RWPE2 (cell line): ENCODE results near the gene SRP19.
"Not testable (repeated sequence)": the region's sequence is repeated elsewhere in the genome, so short reads cannot be mapped to it uniquely, and the experiment has no call there.

Source experiments
- ATAC-seq: fragments of 200-7000 bp; cut with Tn5 transposase; 3 replicates; pipeline ENCODE4 v1.9.1; 2021; ENCODE audit warnings: low read depth
- DNase-seq: peaks from one replicate; pipeline ENCODE4 v3.0.0-alpha.2; 2020; ENCODE audit warnings: low spot score
- H3K27ac ChIP-seq: fragments of 450-650 bp; 2 replicates; pipeline ENCODE4 v1.5.1; 2017; ENCODE audit warnings: mild to moderate bottlenecking; ENCODE audit not compliant: poor library complexity, severe bottlenecking
- H3K27me3 ChIP-seq: fragments of 250-450 bp; sonication (Bioruptor Pico); 2 replicates; pipeline ENCODE4 v1.5.1; 2021; ENCODE audit warnings: mild to moderate bottlenecking, moderate library complexity; ENCODE audit not compliant: insufficient read depth, poor library complexity, severe bottlenecking
- H3K36me3 ChIP-seq: fragments of 250-450 bp; sonication (Bioruptor Pico); 2 replicates; pipeline ENCODE4 v1.5.1; 2020; ENCODE audit warnings: low read depth, mild to moderate bottlenecking, moderate library complexity
- H3K4me1 ChIP-seq: fragments of 250-450 bp; sonication (Bioruptor Pico); 2 replicates; pipeline ENCODE4 v1.5.1; 2021; ENCODE audit warnings: mild to moderate bottlenecking, moderate library complexity; ENCODE audit not compliant: insufficient read depth, poor library complexity, severe bottlenecking
- H3K4me3 ChIP-seq: fragments of 250-450 bp; sonication (Bioruptor Pico); 2 replicates; pipeline ENCODE4 v1.5.1; 2021; ENCODE audit warnings: mild to moderate bottlenecking, moderate library complexity; ENCODE audit not compliant: severe bottlenecking
- H3K9me3 ChIP-seq: fragments of 250-450 bp; sonication (Bioruptor Pico); 2 replicates; pipeline ENCODE4 v1.5.1; 2021; ENCODE audit warnings: mild to moderate bottlenecking, moderate library complexity; ENCODE audit not compliant: severe bottlenecking
- CTCF ChIP-seq: fragments of 450-650 bp; IDR thresholded peaks from one replicate; pipeline ENCODE4 v1.5.1; 2017; ENCODE audit warnings: mild to moderate bottlenecking, moderate library complexity; ENCODE audit not compliant: poor library complexity, severe bottlenecking

The SRP19 gene

GRCh38 chr5:112854651-112855050 is 6.4 kb upstream of the SRP19 start:
- ATAC-seq = no peak
- H3K27me3 ChIP-seq = no peaks in the 10 kb centered on the region

GRCh38 chr5:112857866-112858265 is 3.2 kb upstream of the SRP19 start:
- H3K36me3 ChIP-seq = peaks cover 11% of the 10 kb centered on the region
- no peak for TF ChIP-seq CTCF
- H3K4me3 ChIP-seq = no peak overlapping the region
- no peaks in the 10 kb centered on the region for H3K9me3 ChIP-seq
- H3K27me3 ChIP-seq = no peaks in the 10 kb centered on the region
- H3K27ac ChIP-seq = no peak overlapping the region
- DNase-seq (no peak), ATAC-seq (no peak)
- H3K4me1 ChIP-seq = peaks cover 10% of the 10 kb centered on the region

More at GRCh38 chr5:112854651-112855050, 6.4 kb upstream of the SRP19 start:
- no peak overlapping the region for H3K4me3 ChIP-seq
- no peaks in the 10 kb centered on the region for H3K9me3 ChIP-seq
- no peaks in the 10 kb centered on the region for H3K36me3 ChIP-seq
- no peak for DNase-seq
- no peak overlapping the region for H3K27ac ChIP-seq
- no peak for TF ChIP-seq CTCF
- H3K4me1 ChIP-seq = no peaks in the 10 kb centered on the region

GRCh38 chr5:112860571-112860928 is 537 bp upstream of the SRP19 start:
- peaks cover 15% of the 10 kb centered on the region for H3K4me1 ChIP-seq
- H3K36me3 ChIP-seq = peaks cover 38% of the 10 kb centered on the region
- H3K27ac ChIP-seq = peak overlapping the region; percentile 51
- ATAC-seq, H3K9me3 ChIP-seq, H3K27me3 ChIP-seq, DNase-seq: not testable (repeated sequence)
- peak overlapping the region; percentile 92 for H3K4me3 ChIP-seq

- TF ChIP-seq CTCF = no peak
- H3K27ac ChIP-seq = peak overlapping the region; percentile 51
- H3K4me3 ChIP-seq = peak overlapping the region; percentile 92
Measured at GRCh38 chr5:112861638-112861985, 525 bp downstream of the SRP19 start.

GRCh38 chr5:112862085-112862484 is 998 bp downstream of the SRP19 start:
- Histone ChIP-seq H3K4me3 (peak overlapping the region; percentile 92), H3K9me3 (no peaks in the 10 kb centered on the region), H3K36me3 (peaks cover 53% of the 10 kb centered on the region), H3K4me1 (peaks cover 15% of the 10 kb centered on the region), H3K27ac (peak overlapping the region; percentile 51), H3K27me3 (no peaks in the 10 kb centered on the region)
- TF ChIP-seq CTCF = no peak
- no peak for ATAC-seq
- DNase-seq = no peak

More at GRCh38 chr5:112861638-112861985, 525 bp downstream of the SRP19 start:
- Histone ChIP-seq H3K9me3 (no peaks in the 10 kb centered on the region), H3K4me1 (peaks cover 15% of the 10 kb centered on the region), H3K36me3 (peaks cover 48% of the 10 kb centered on the region), H3K27me3 (no peaks in the 10 kb centered on the region)
- ATAC-seq (no peak; the same call in 2 of the 3 replicates), DNase-seq (no peak)
